Thoracic aorta (tissue), 2 donors: ENCODE measurements around the gene CMIP. TPM values are rescaled to one million over a fixed set of nuclear protein-coding genes. Genes with fewer than 3 reads are reported as not detected.

Source experiments
- ATAC-seq: fragments of 150-250 bp; one replicate; pipeline ENCODE4 v1.8.0; 2017; ENCODE audit warnings: low read depth; ENCODE audit not compliant: insufficient number of reproducible peaks, low FRiP score
- DNase-seq: peaks from one replicate; pipeline ENCODE4 v3.0.0-alpha.2; 2020; ENCODE audit warnings: low spot score
- H3K27ac ChIP-seq, 2 donors: fragments of 200-600 bp; sonication (generic); 1 replicate in 1 of 2; 2 replicates in 1 of 2; pipeline ENCODE4 v1.5.1; 2016; ENCODE audit warnings: mild to moderate bottlenecking in 2 of 2, moderate library complexity in 2 of 2
- H3K27me3 ChIP-seq: fragments of 200-600 bp; sonication (generic); replicated peaks from 2 replicates; pipeline ENCODE4 v1.6.0; 2016; ENCODE audit warnings: mild to moderate bottlenecking; ENCODE audit not compliant: insufficient read depth
- H3K36me3 ChIP-seq: fragments of 200-600 bp; sonication (generic); one replicate; pipeline ENCODE4 v1.5.1; 2016
- H3K4me1 ChIP-seq, 2 donors: fragments of 200-600 bp; sonication (generic); 1 replicate in 1 of 2; 2 replicates in 1 of 2; pipeline versions ENCODE4 v1.5.1 to v1.6.0; 2016; ENCODE audit warnings: low read depth in 2 of 2, mild to moderate bottlenecking in 1 of 2; ENCODE audit not compliant: control insufficient read depth in 1 of 2
- H3K4me3 ChIP-seq: fragments of 200-600 bp; sonication (generic); 2 replicates; pipeline ENCODE4 v1.5.1; 2016; ENCODE audit warnings: mild to moderate bottlenecking
- H3K9me3 ChIP-seq: fragments of 200-600 bp; sonication (generic); 2 replicates; pipeline ENCODE4 v1.5.1; 2016
- total RNA-seq, 2 donors: library from RNA; depleted of rRNA; stranded (reverse); fragments of >200 nt; gene quantifications; one replicate each; pipeline versions ENCODE4 v1.1.0 to v1.2.3, GENCODE V29; 2016
- TF ChIP-seq, protein P1 (sequence below): fragments of 200-600 bp; sonication (generic); IDR thresholded peaks from one replicate; pipeline ENCODE4 v1.5.1; 2019; ENCODE audit warnings: antibody characterized with exemption

The CMIP gene
- total RNA-seq, 2 donors from 2014 or later: 20.8 to 46.8 TPM

DNA sequence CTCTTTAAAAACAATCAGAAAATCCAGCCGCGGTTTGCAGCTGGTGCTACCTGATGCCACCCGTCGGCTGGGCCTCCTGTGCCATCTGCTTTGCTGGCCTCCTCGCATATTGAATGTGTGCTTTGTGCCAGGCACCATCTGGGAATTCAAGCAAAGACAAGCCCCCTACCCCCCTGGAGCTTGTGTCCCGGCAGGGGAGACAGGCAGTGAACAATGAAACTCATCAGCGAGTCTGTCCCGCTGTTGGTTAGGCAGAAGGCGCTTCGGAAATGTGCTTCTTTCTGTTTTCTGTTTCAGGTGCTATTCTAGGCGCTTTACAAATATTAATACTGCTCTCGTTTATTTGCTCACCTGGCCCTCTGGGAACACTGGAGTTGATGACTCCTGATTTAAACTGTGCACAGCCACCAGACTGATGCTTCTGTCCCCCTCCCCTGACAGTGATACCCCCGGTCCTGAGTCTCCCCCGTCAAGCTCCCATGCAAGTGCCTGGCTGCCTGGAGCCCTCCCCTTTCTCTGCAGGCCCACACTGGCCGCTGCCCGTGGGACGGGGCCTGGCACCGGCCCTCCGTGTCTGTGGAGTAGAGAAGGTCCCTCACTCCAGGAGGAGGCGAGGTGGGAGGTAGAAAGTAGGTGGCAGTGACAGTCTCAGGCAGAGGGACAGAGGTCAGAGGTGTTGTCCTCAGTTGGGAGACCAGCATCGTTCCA is 208.3 kb downstream of the CMIP start:
- Histone ChIP-seq H3K4me3 (no peak overlapping the region), H3K27ac (no peak overlapping the region), H3K36me3 (peaks cover 3% of the 10 kb centered on the region), H3K4me1 (no peaks in the 10 kb centered on the region), H3K27me3 (no peaks in the 10 kb centered on the region), H3K9me3 (no peaks in the 10 kb centered on the region)
- TF ChIP-seq, protein P1, sequence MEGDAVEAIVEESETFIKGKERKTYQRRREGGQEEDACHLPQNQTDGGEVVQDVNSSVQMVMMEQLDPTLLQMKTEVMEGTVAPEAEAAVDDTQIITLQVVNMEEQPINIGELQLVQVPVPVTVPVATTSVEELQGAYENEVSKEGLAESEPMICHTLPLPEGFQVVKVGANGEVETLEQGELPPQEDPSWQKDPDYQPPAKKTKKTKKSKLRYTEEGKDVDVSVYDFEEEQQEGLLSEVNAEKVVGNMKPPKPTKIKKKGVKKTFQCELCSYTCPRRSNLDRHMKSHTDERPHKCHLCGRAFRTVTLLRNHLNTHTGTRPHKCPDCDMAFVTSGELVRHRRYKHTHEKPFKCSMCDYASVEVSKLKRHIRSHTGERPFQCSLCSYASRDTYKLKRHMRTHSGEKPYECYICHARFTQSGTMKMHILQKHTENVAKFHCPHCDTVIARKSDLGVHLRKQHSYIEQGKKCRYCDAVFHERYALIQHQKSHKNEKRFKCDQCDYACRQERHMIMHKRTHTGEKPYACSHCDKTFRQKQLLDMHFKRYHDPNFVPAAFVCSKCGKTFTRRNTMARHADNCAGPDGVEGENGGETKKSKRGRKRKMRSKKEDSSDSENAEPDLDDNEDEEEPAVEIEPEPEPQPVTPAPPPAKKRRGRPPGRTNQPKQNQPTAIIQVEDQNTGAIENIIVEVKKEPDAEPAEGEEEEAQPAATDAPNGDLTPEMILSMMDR: no peak
- ATAC-seq (no peak), DNase-seq (no peak)

DNA sequence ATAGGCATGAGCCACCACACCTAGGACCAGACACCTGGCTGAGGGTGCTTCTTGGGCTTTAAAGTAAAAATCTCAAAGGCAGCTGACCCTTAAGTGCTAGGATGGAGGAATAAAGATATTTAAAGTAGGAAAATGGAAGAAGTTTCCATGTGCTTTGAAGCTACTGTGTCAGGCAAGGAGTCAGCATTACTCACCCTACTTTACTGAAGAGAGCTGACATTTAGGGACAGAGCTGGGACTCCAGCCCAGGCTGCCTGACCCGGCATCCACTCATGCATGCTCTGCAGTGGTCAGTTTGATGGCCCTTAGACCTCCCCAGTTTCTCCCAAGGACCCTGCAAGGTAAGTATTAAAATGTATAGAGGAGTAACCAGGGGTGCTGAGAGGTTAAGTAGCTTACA is 209.7 kb downstream of the CMIP start:
- Histone ChIP-seq H3K27ac (no peak overlapping the region), H3K4me3 (no peak overlapping the region), H3K36me3 (peaks cover 5% of the 10 kb centered on the region), H3K9me3 (no peaks in the 10 kb centered on the region), H3K27me3 (no peaks in the 10 kb centered on the region), H3K4me1 (no peaks in the 10 kb centered on the region)
- TF ChIP-seq, protein P1: no peak
- no peak for ATAC-seq
- DNase-seq: no peak

DNA sequence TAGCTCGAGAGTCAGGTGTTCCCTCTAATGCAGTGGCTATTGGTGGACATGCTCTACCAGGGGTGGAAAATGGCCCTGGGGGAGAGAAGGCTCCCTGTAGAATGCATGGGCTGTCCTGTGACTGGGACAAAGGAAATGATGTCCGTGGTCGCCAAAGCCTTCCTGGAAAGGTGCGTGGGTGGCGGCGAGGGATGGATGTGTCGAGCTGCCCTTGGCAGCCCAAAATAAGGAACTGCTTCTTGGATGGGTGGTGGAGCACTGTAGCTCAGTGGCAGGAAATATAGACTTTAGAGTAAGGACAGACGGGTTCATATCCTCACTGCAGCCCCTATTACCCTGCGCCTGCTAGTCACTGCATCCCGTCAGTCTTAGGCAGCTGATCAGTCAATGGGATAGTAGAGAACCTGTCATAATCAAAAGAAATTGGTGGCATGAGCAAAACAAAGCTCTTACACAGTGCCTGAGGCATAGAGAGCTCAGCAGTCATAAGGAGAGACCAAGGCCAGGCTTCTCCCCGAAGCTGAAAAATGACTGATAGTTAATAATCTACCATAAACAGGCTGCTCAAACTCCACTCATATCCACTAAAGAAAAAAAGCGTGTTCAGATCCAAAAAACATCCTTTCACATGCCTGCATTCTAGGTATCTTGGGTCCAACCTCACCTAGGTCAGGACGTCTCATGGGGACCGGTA is 211.0 kb downstream of the CMIP start:
- Histone ChIP-seq H3K36me3 (peaks cover 5% of the 10 kb centered on the region), H3K27ac (no peak overlapping the region), H3K4me1 (no peaks in the 10 kb centered on the region), H3K9me3 (no peaks in the 10 kb centered on the region), H3K4me3 (no peak overlapping the region), H3K27me3 (no peaks in the 10 kb centered on the region)
- TF ChIP-seq, protein P1: no peak
- ATAC-seq: no peak
- no peak for DNase-seq

DNA sequence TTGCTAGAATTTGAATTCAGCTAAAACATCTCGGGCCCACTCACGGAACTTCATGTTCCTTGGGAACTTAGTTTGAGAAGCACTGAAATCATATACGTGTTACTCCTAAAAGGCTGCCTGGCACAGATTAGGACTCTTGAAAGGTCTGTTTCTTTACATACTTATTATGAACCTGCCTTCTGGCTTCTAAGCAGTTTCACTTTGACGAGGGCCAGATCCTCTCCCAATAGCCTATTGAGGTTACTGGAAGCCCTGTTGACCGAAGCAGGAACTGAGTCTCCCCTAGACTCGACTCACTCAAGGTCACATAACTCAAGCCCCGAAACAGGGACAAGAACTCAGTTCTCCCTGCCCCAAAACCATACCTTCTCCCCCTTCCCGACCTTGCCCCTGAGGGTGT is 212.6 kb downstream of the CMIP start:
- Histone ChIP-seq H3K4me3 (no peak overlapping the region), H3K27me3 (no peaks in the 10 kb centered on the region), H3K9me3 (no peaks in the 10 kb centered on the region), H3K36me3 (peaks cover 5% of the 10 kb centered on the region), H3K4me1 (no peaks in the 10 kb centered on the region), H3K27ac (no peak overlapping the region)
- TF ChIP-seq, protein P1: no peak
- ATAC-seq: no peak
- no peak for DNase-seq

DNA sequence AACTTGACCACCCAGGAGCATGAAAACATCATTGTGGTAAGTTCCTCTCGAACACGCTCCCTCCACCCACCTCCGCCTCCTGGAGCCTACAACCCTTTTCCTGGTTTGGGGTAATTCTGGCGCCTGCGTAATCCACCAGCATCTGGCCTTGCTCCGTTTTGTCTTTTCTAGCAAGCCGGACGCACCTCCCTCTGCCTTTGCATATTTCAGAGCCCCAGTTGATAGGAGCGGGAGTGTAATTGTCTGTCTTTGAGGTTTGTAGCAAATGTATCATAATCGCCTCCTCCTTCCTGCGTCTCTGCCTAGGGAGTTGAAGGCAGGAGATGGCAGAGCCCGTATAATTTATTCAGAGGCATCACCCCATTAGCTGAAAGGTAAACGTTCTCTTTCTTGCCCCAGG is 213.2 kb downstream of the CMIP start:
- no peak for DNase-seq
- no peak for ATAC-seq

More for the DNA sequence above, 213.2 kb downstream of the CMIP start:
- Histone ChIP-seq H3K9me3 (no peaks in the 10 kb centered on the region), H3K27ac (no peak overlapping the region), H3K4me3 (no peak overlapping the region), H3K4me1 (no peaks in the 10 kb centered on the region), H3K27me3 (no peaks in the 10 kb centered on the region), H3K36me3 (peaks cover 5% of the 10 kb centered on the region)
- TF ChIP-seq, protein P1: no peak
